Epithelial cell of proximal tubule (primary cell): Measurements from ENCODE around the gene PBOV1. TPM values are rescaled to one million over a fixed set of nuclear protein-coding genes. Genes with fewer than 3 reads are reported as not detected.

Source experiments
- DNase-seq: peaks from one replicate; pipeline ENCODE4 v3.0.0-alpha.2; 2011; ENCODE audit warnings: low read depth
- H3K4me3 ChIP-seq: 2 replicates; pipeline ENCODE4 v1.5.1; 2011; ENCODE audit warnings: low read depth, mild to moderate bottlenecking, low read length
- CTCF ChIP-seq: conservative IDR thresholded peaks from 2 replicates; pipeline ENCODE4 v1.5.1; 2012; ENCODE audit warnings: low read depth, mild to moderate bottlenecking, low read length
- total RNA-seq: library from RNA; depleted of rRNA; stranded (reverse); fragments of >200 nt; gene quantifications from 2 replicates; pipeline ENCODE4 v1.2.3, GENCODE V29; 2015

Gene PBOV1
- total RNA-seq, 1 donor from 2014 or later, result not detected

GRCh38 chr6:138246650-138247440 is 28.6 kb upstream of the PBOV1 start:
- H3K4me3 ChIP-seq, result no peak overlapping the region
- no peak for TF ChIP-seq CTCF
- no peak for DNase-seq

- no peak for DNase-seq
- no peak for TF ChIP-seq CTCF
- no peak overlapping the region for H3K4me3 ChIP-seq
Measured at GRCh38 chr6:138245751-138246150, 27.5 kb upstream of the PBOV1 start.

- H3K4me3 ChIP-seq, result no peak overlapping the region
- TF ChIP-seq CTCF, result no peak
- DNase-seq, result no peak
Measured at GRCh38 chr6:138242987-138243592, 24.8 kb upstream of the PBOV1 start.

GRCh38 chr6:138241934-138242333 is 23.6 kb upstream of the PBOV1 start:
- DNase-seq, result no peak
- no peak for TF ChIP-seq CTCF
- no peak overlapping the region for H3K4me3 ChIP-seq

GRCh38 chr6:138241381-138241780 is 23.1 kb upstream of the PBOV1 start:
- H3K4me3 ChIP-seq, result no peak overlapping the region
- DNase-seq, result no peak
- TF ChIP-seq CTCF, result no peak

GRCh38 chr6:138240476-138241245 is 22.4 kb upstream of the PBOV1 start:
- TF ChIP-seq CTCF, result no peak
- no peak for DNase-seq
- H3K4me3 ChIP-seq, result no peak overlapping the region
